K562 (cell line): Measurements from ENCODE around the gene SEMA6D. TPM values are rescaled to one million over a fixed set of nuclear protein-coding genes. Genes with fewer than 3 reads are reported as not detected.

Source experiments
- LEF1 ChIP-seq: fragments of 450-650 bp; IDR thresholded peaks from 2 replicates; pipeline ENCODE4 v1.6.1; 2016; ENCODE audit warnings: mild to moderate bottlenecking
- polyA plus RNA-seq, 8 experiments: library from polyadenylated mRNA; depleted of rRNA in 4 of 8; stranded (reverse) in 5 of 8; unstranded in 3 of 8; fragments of >200 nt; fragmentation: Nextera tagmentation in 2 of 8; fragmentation: Illumina TruSeq in 1 of 8; extraction: Ambion mirVana in 2 of 8; extraction: Trizol in 1 of 8; gene quantifications; 2 replicates each; pipeline versions ENCODE4 v1.2.1 to v1.2.3, GENCODE V29; 2011 to 2014; ENCODE audit warnings: inconsistent platforms in 1 of 8, missing spikeins in 1 of 8
- total RNA-seq, 7 experiments: library from RNA; depleted of rRNA in 6 of 7; stranded (reverse); fragments of >200 nt in 6 of 7; fragmentation: Illumina TruSeq in 2 of 7; extraction: Trizol in 2 of 7; gene quantifications; 2 replicates each; pipeline versions ENCODE4 v1.2.1 to v1.2.3, GENCODE V29; 2011 to 2021; ENCODE audit warnings: low replicate concordance in 1 of 7
- TF ChIP-seq, protein P1 (sequence below): fragments of 450-650 bp; IDR thresholded peaks from 2 replicates; pipeline ENCODE4 v1.6.1; 2016; ENCODE audit warnings: mild to moderate bottlenecking, moderate library complexity

SEMA6D gene
- total and polyA plus RNA-seq, 9 of the 15 experiments (the other 6 are each of a cell fraction or from before 2014, with no cell fraction given) = not detected

DNA sequence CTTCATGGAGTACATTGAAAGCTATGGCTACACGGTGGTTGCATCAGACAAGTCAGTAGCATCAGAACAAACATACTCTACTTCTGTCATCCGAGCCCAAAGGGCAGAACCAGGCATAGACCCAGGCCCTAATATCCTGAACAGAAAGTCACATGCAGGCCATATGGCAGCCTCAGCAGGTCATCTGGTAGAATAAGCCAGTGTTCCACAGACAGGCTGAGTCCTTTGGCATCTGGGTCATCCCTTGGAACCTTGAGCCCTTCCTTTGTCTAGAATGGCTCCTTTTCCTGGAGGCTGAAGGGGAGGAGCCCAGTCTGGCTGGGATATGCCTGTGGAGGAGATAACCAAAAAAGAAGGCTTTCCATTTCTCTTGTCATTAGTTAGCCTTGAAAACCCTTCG lies 29.2 kb downstream of the SEMA6D start (continued):
- TF ChIP-seq, protein P1, sequence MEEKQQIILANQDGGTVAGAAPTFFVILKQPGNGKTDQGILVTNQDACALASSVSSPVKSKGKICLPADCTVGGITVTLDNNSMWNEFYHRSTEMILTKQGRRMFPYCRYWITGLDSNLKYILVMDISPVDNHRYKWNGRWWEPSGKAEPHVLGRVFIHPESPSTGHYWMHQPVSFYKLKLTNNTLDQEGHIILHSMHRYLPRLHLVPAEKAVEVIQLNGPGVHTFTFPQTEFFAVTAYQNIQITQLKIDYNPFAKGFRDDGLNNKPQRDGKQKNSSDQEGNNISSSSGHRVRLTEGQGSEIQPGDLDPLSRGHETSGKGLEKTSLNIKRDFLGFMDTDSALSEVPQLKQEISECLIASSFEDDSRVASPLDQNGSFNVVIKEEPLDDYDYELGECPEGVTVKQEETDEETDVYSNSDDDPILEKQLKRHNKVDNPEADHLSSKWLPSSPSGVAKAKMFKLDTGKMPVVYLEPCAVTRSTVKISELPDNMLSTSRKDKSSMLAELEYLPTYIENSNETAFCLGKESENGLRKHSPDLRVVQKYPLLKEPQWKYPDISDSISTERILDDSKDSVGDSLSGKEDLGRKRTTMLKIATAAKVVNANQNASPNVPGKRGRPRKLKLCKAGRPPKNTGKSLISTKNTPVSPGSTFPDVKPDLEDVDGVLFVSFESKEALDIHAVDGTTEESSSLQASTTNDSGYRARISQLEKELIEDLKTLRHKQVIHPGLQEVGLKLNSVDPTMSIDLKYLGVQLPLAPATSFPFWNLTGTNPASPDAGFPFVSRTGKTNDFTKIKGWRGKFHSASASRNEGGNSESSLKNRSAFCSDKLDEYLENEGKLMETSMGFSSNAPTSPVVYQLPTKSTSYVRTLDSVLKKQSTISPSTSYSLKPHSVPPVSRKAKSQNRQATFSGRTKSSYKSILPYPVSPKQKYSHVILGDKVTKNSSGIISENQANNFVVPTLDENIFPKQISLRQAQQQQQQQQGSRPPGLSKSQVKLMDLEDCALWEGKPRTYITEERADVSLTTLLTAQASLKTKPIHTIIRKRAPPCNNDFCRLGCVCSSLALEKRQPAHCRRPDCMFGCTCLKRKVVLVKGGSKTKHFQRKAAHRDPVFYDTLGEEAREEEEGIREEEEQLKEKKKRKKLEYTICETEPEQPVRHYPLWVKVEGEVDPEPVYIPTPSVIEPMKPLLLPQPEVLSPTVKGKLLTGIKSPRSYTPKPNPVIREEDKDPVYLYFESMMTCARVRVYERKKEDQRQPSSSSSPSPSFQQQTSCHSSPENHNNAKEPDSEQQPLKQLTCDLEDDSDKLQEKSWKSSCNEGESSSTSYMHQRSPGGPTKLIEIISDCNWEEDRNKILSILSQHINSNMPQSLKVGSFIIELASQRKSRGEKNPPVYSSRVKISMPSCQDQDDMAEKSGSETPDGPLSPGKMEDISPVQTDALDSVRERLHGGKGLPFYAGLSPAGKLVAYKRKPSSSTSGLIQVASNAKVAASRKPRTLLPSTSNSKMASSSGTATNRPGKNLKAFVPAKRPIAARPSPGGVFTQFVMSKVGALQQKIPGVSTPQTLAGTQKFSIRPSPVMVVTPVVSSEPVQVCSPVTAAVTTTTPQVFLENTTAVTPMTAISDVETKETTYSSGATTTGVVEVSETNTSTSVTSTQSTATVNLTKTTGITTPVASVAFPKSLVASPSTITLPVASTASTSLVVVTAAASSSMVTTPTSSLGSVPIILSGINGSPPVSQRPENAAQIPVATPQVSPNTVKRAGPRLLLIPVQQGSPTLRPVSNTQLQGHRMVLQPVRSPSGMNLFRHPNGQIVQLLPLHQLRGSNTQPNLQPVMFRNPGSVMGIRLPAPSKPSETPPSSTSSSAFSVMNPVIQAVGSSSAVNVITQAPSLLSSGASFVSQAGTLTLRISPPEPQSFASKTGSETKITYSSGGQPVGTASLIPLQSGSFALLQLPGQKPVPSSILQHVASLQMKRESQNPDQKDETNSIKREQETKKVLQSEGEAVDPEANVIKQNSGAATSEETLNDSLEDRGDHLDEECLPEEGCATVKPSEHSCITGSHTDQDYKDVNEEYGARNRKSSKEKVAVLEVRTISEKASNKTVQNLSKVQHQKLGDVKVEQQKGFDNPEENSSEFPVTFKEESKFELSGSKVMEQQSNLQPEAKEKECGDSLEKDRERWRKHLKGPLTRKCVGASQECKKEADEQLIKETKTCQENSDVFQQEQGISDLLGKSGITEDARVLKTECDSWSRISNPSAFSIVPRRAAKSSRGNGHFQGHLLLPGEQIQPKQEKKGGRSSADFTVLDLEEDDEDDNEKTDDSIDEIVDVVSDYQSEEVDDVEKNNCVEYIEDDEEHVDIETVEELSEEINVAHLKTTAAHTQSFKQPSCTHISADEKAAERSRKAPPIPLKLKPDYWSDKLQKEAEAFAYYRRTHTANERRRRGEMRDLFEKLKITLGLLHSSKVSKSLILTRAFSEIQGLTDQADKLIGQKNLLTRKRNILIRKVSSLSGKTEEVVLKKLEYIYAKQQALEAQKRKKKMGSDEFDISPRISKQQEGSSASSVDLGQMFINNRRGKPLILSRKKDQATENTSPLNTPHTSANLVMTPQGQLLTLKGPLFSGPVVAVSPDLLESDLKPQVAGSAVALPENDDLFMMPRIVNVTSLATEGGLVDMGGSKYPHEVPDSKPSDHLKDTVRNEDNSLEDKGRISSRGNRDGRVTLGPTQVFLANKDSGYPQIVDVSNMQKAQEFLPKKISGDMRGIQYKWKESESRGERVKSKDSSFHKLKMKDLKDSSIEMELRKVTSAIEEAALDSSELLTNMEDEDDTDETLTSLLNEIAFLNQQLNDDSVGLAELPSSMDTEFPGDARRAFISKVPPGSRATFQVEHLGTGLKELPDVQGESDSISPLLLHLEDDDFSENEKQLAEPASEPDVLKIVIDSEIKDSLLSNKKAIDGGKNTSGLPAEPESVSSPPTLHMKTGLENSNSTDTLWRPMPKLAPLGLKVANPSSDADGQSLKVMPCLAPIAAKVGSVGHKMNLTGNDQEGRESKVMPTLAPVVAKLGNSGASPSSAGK = no peak
- no peak for TF ChIP-seq LEF1
